GM06990 (cell line): ENCODE data around the gene RPS6KA3.

Source experiments
- DNase-seq: peaks from one replicate; pipeline ENCODE4 v3.0.0-alpha.2; 2011; ENCODE audit not compliant: insufficient read length; ENCODE audit errors: extremely low read depth
- H3K27me3 ChIP-seq: replicated peaks from 2 replicates; pipeline ENCODE4 v1.6.0; 2011; ENCODE audit warnings: low read length; ENCODE audit not compliant: control insufficient read depth, insufficient read depth
- H3K36me3 ChIP-seq: 2 replicates; pipeline ENCODE4 v1.5.1; 2011; ENCODE audit warnings: low read length; ENCODE audit not compliant: control insufficient read depth, insufficient read depth
- H3K4me3 ChIP-seq: replicated peaks from 2 replicates; pipeline ENCODE4 v1.5.1; 2011; ENCODE audit warnings: low read depth, mild to moderate bottlenecking, control low read depth, low read length
- TF ChIP-seq, protein P1 (sequence below): IDR thresholded peaks from 2 replicates; pipeline ENCODE4 v1.5.1; 2011; ENCODE audit warnings: low read length, control low read depth, mild to moderate bottlenecking, inconsistent platforms; ENCODE audit not compliant: insufficient read depth, poor library complexity, severe bottlenecking

Gene RPS6KA3

GRCh38 chrX:20218836-20219505 lies 47.7 kb downstream of the RPS6KA3 start:
- no peak for DNase-seq
- Histone ChIP-seq H3K36me3 (no peaks in the 10 kb centered on the region), H3K4me3 (no peak overlapping the region), H3K27me3 (no peaks in the 10 kb centered on the region)
- TF ChIP-seq, protein P1, sequence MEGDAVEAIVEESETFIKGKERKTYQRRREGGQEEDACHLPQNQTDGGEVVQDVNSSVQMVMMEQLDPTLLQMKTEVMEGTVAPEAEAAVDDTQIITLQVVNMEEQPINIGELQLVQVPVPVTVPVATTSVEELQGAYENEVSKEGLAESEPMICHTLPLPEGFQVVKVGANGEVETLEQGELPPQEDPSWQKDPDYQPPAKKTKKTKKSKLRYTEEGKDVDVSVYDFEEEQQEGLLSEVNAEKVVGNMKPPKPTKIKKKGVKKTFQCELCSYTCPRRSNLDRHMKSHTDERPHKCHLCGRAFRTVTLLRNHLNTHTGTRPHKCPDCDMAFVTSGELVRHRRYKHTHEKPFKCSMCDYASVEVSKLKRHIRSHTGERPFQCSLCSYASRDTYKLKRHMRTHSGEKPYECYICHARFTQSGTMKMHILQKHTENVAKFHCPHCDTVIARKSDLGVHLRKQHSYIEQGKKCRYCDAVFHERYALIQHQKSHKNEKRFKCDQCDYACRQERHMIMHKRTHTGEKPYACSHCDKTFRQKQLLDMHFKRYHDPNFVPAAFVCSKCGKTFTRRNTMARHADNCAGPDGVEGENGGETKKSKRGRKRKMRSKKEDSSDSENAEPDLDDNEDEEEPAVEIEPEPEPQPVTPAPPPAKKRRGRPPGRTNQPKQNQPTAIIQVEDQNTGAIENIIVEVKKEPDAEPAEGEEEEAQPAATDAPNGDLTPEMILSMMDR = no peak

DNA sequence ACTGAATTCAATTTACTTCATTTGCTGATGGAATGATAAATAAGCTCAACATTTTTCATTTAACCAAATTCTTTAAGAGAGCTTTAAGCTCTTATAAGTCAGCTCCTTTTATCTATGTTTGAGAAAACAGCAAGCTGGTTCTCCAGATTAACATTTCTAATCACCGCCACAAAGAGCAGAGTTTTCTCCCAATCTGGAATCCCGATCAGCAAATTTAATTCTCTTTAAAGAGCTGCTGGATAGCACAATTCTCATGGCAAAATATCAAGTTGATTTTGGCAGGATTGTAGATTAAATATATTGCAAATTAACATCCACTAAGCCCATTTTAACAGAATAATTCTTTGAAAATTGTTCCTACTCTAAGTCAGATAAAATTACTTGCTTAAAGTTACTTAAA lies 48.8 kb downstream of the RPS6KA3 start:
- no peak for DNase-seq
- TF ChIP-seq, protein P1 = no peak
- Histone ChIP-seq H3K27me3 (no peaks in the 10 kb centered on the region), H3K4me3 (no peak overlapping the region), H3K36me3 (no peaks in the 10 kb centered on the region)

- TF ChIP-seq, protein P1 = no peak
- DNase-seq = no peak
- Histone ChIP-seq H3K4me3 (no peak overlapping the region), H3K27me3 (no peaks in the 10 kb centered on the region), H3K36me3 (no peaks in the 10 kb centered on the region)
These were observed 49.4 kb downstream of the RPS6KA3 start for GRCh38 chrX:20217271-20217670.

DNA sequence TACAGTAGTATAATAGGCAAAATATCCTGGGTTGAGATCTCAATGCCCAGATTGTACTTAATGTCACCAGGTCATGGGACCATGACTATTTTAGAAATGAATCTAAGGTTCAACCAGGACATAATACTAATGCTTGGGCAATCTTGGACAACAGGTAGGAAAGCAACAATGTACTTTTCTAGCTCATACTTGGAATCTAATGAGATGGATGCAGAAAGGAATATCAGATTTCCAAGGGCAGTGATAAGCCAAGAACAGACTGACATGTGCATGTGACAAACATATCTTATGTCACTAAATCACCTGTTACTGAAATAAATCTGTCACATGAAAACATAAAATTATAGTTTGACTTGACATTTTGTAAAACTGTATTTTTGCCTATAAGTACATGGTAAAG lies 51.1 kb downstream of the RPS6KA3 start:
- TF ChIP-seq, protein P1 = no peak
- H3K4me3 ChIP-seq = no peak overlapping the region
- DNase-seq = no peak
- H3K27me3 ChIP-seq = no peaks in the 10 kb centered on the region
- H3K36me3 ChIP-seq = no peaks in the 10 kb centered on the region

GRCh38 chrX:20212486-20213089 lies 54.1 kb downstream of the RPS6KA3 start:
- H3K4me3 ChIP-seq = no peak overlapping the region
- TF ChIP-seq, protein P1 = no peak

More at GRCh38 chrX:20212486-20213089, 54.1 kb downstream of the RPS6KA3 start:
- H3K36me3 ChIP-seq = no peaks in the 10 kb centered on the region
- H3K27me3 ChIP-seq = no peaks in the 10 kb centered on the region
- peak; percentile 16 for DNase-seq
